PC-9 (cell line): ENCODE data around the gene TPI1. TPM values are rescaled to one million over a fixed set of nuclear protein-coding genes. Genes with fewer than 3 reads are reported as not detected.

Experiments
- BruUV-seq: library from RNA; stranded (reverse); fragments of 400-500 nt; replicated peaks from 2 replicates; lab custom pipeline; 2021; lab: Mats Ljungman, UMichigan
- CTCF ChIA-PET: fragments of 300-600 bp; sonication (Branson Sonifier 250); formaldehyde crosslinking; loops from one replicate; lab custom pipeline; 2022; ENCODE audit warnings: antibody characterized with exemption; lab: Charles Lee
- POLR2A ChIA-PET: fragments of 300-600 bp; sonication (Branson Sonifier 250); formaldehyde crosslinking; loops from one replicate; lab custom pipeline; 2022; ENCODE audit warnings: antibody characterized with exemption; ENCODE audit not compliant: unreplicated experiment; lab: Charles Lee
- DNase-seq, 2 experiments: peaks; one replicate each; pipeline versions ENCODE4 v3.0.0 to v3.0.0-alpha.2; 2015 to 2022; ENCODE audit warnings: mixed read lengths in 1 of 2
- H2AFZ ChIP-seq: fragments of 200-600 bp; sonication (generic); 2 replicates; pipeline ENCODE4 v1.8.1; 2017; ENCODE audit warnings: antibody characterized with exemption
- H3F3A ChIP-seq: fragments of 200-600 bp; sonication (generic); 2 replicates; pipeline ENCODE4 v1.8.1; 2017; ENCODE audit warnings: antibody characterized with exemption, mild to moderate bottlenecking, low read depth; ENCODE audit not compliant: insufficient read depth
- H3K27ac ChIP-seq: fragments of 200-600 bp; sonication (generic); 2 replicates; pipeline ENCODE4 v1.6.1; 2016; ENCODE audit warnings: mixed run types
- H3K27me3 ChIP-seq: fragments of 200-600 bp; sonication (generic); 2 replicates; pipeline ENCODE4 v1.6.1; 2016; ENCODE audit warnings: low read depth, mixed run types; ENCODE audit not compliant: insufficient read depth
- H3K36me3 ChIP-seq: fragments of 200-600 bp; sonication (generic); 2 replicates; pipeline ENCODE4 v1.6.1; 2016; ENCODE audit warnings: low read depth, mixed run types
- H3K4me1 ChIP-seq: fragments of 200-600 bp; sonication (generic); replicated peaks from 2 replicates; pipeline ENCODE4 v1.6.1; 2016; ENCODE audit warnings: mixed run types; ENCODE audit not compliant: insufficient read depth
- H3K4me2 ChIP-seq: fragments of 200-600 bp; sonication (generic); 2 replicates; pipeline ENCODE4 v1.6.1; 2017; ENCODE audit warnings: mixed run types
- H3K4me3 ChIP-seq: fragments of 200-600 bp; sonication (generic); 2 replicates; pipeline ENCODE4 v1.6.1; 2016; ENCODE audit warnings: mixed run types
- H3K79me2 ChIP-seq: fragments of 200-600 bp; sonication (generic); 2 replicates; pipeline ENCODE4 v1.6.1; 2017; ENCODE audit warnings: low read depth, mixed run types
- H3K9me2 ChIP-seq: fragments of 200-600 bp; sonication (generic); 2 replicates; pipeline ENCODE4 v1.8.1; 2017; ENCODE audit warnings: mild to moderate bottlenecking; ENCODE audit not compliant: insufficient read depth
- H3K9me3 ChIP-seq: fragments of 200-600 bp; sonication (generic); 2 replicates; pipeline ENCODE4 v1.8.1; 2016; ENCODE audit warnings: low read depth; ENCODE audit not compliant: insufficient read depth
- H4K20me1 ChIP-seq: fragments of 200-600 bp; sonication (generic); 2 replicates; pipeline ENCODE4 v1.8.1; 2017; ENCODE audit not compliant: insufficient read depth
- CTCF ChIP-seq: fragments of 200-600 bp; sonication (generic); conservative IDR thresholded peaks from 2 replicates; pipeline ENCODE4 v1.6.1; 2017; ENCODE audit warnings: mixed run types, antibody characterized with exemption, mild to moderate bottlenecking, moderate library complexity
- EZH2 ChIP-seq: fragments of 200-600 bp; sonication (generic); IDR thresholded peaks from 2 replicates; pipeline ENCODE4 v1.8.0; 2017; ENCODE audit warnings: antibody characterized with exemption, low read depth
- intact Hi-C: fragments of 100-400 bp; cut with micrococcal nuclease; formaldehyde crosslinking; loops from one replicate; pipeline ENCODE4 v1.10.0; 2022; ENCODE audit not compliant: unreplicated experiment
- total RNA-seq: library from RNA; stranded (reverse); gene quantifications from 2 replicates; pipeline ENCODE4 v1.2.3, GENCODE V29; 2021

TPI1 gene
- total RNA-seq, 1 experiment from 2014 or later = 1,199 TPM

GRCh38 chr12:6823182-6824084 is 43.9 kb upstream of the TPI1 start:
- Histone ChIP-seq H2AFZ (no peak overlapping the region), H3K79me2 (no peaks in the 10 kb centered on the region), H3K4me2 (no peak overlapping the region), H3K9me3 (no peaks in the 10 kb centered on the region), H3K4me1 (no peaks in the 10 kb centered on the region; the same call in 1 of the 2 replicates), H4K20me1 (no peaks in the 10 kb centered on the region), H3F3A (no peaks in the 10 kb centered on the region; the same call in 1 of the 2 replicates), H3K9me2 (no peaks in the 10 kb centered on the region), H3K27ac (no peak overlapping the region), H3K4me3 (no peak overlapping the region), H3K27me3 (peaks cover 90% of the 10 kb centered on the region), H3K36me3 (no peaks in the 10 kb centered on the region)
- ChIA-PET CTCF (interaction anchor here (0.6 to 1.4 kb wide), 2 partner anchors 40 to 70 kb away, joined by 3 to 4 read pairs; partner anchors contain the start of gene MLF2), POLR2A (no interaction called here)
- no TSS peak for BruUV-seq
- DNase-seq = no peak
- no peak for TF ChIP-seq EZH2
- no peak for TF ChIP-seq CTCF
- intact Hi-C loops = loop anchor here (2.0 kb wide), 1 partner anchor 207 kb away; no protein-coding TSS in a partner anchor

DNA sequence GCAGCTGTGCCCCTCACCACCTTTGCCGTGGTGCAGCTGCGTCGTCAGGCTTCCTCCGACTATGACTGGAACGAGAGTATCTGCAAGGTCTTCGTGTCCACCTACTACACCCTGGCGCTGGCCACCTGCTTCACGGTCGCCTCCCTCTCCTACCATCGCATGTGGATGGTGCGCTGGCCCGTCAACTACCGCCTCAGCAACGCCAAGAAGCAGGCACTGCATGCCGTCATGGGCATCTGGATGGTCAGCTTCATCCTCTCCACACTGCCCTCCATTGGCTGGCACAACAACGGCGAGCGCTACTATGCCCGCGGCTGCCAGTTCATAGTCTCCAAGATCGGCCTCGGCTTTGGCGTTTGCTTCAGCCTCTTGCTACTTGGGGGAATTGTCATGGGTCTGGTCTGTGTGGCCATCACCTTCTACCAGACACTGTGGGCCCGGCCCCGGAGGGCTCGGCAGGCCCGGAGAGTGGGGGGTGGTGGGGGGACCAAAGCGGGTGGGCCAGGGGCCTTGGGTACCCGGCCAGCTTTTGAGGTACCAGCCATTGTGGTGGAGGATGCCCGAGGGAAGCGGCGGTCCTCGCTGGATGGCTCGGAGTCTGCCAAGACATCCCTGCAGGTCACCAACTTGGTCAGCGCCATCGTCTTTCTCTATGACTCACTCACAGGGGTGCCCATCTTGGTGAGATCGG is 43.1 kb upstream of the TPI1 start:
- H4K20me1 ChIP-seq = no peaks in the 10 kb centered on the region
- no peak overlapping the region for H2AFZ ChIP-seq
- ChIA-PET CTCF (interaction anchor here (0.6 to 1.4 kb wide), 4 partner anchors 12 to 151 kb away, joined by 3 to 7 read pairs (median 4); partner anchors contain the start of gene MLF2), POLR2A (interaction anchor here (0.6 kb wide), 1 partner anchor 488 kb away, joined by 3 read pairs; no protein-coding TSS in a partner anchor)
- H3K4me1 ChIP-seq = no peaks in the 10 kb centered on the region; the same call in 1 of the 2 replicates
- DNase-seq = no peak
- TF ChIP-seq EZH2 = no peak
- no peak for TF ChIP-seq CTCF
- no peak overlapping the region for H3K4me2 ChIP-seq
- peaks cover 97% of the 10 kb centered on the region for H3K27me3 ChIP-seq
- H3K36me3 ChIP-seq = no peaks in the 10 kb centered on the region
- no peaks in the 10 kb centered on the region; the same call in 1 of the 2 replicates for H3F3A ChIP-seq
- H3K79me2 ChIP-seq = no peaks in the 10 kb centered on the region
- H3K4me3 ChIP-seq = no peak overlapping the region
- no peaks in the 10 kb centered on the region for H3K9me3 ChIP-seq
- H3K27ac ChIP-seq = no peak overlapping the region
- intact Hi-C loops = loop anchor here (2.0 kb wide), 1 partner anchor 207 kb away; no protein-coding TSS in a partner anchor
- BruUV-seq = no TSS peak
- no peaks in the 10 kb centered on the region for H3K9me2 ChIP-seq

- no peaks in the 10 kb centered on the region for H3K9me3 ChIP-seq
- H3K27me3 ChIP-seq = peaks cover 97% of the 10 kb centered on the region
- H4K20me1 ChIP-seq = no peaks in the 10 kb centered on the region
- intact Hi-C loops = loop anchor here (1.0 to 5.0 kb wide), 6 partner anchors 46 to 258 kb away; partner anchors contain the start of genes MLF2, NOP2 and ZNF384
- no peak for TF ChIP-seq CTCF
- TF ChIP-seq EZH2 = no peak
- H3K36me3 ChIP-seq = no peaks in the 10 kb centered on the region
- no peaks in the 10 kb centered on the region for H3K79me2 ChIP-seq
- CTCF ChIA-PET = interaction anchor here (0.6 to 1.3 kb wide), 6 partner anchors 13 to 152 kb away, joined by 3 to 7 read pairs (median 4); partner anchors contain the start of genes MLF2 and ZNF384
- no TSS peak for BruUV-seq
- H2AFZ ChIP-seq = no peak overlapping the region
- H3K27ac ChIP-seq = no peak overlapping the region
- no peaks in the 10 kb centered on the region for H3K9me2 ChIP-seq
- H3K4me1 ChIP-seq = no peaks in the 10 kb centered on the region; the same call in 1 of the 2 replicates
- POLR2A ChIA-PET = interaction anchor here (0.6 kb wide), 1 partner anchor 488 kb away, joined by 3 read pairs; no protein-coding TSS in a partner anchor
- no peak overlapping the region for H3K4me2 ChIP-seq
- DNase-seq = no peak
- H3K4me3 ChIP-seq = no peak overlapping the region
- no peaks in the 10 kb centered on the region; the same call in 1 of the 2 replicates for H3F3A ChIP-seq
These were observed 42.4 kb upstream of the TPI1 start for GRCh38 chr12:6824901-6825381.
